Mesendoderm (in vitro differentiated cells): ENCODE measurements around the gene KLHL4.
"Not testable (repeated sequence)": the region's sequence is repeated elsewhere in the genome, so short reads cannot be mapped to it uniquely, and the experiment has no call there.

Experiments
- DNase-seq: peaks from one replicate; pipeline ENCODE4 v3.0.0; 2013
- H2AK5ac ChIP-seq: 2 replicates; pipeline ENCODE4 v1.6.1; 2013; ENCODE audit warnings: low read length, inconsistent platforms
- H2BK120ac ChIP-seq: 2 replicates; pipeline ENCODE4 v1.6.1; 2013; ENCODE audit warnings: low read depth, mild to moderate bottlenecking, low read length, moderate library complexity, mixed read lengths
- H2BK15ac ChIP-seq: replicated peaks from 2 replicates; pipeline ENCODE4 v1.6.1; 2013; ENCODE audit warnings: low read depth, mild to moderate bottlenecking, moderate library complexity
- H2BK5ac ChIP-seq: 2 replicates; pipeline ENCODE4 v1.6.1; 2013; ENCODE audit warnings: low read length, inconsistent platforms
- H3K18ac ChIP-seq: 2 replicates; pipeline ENCODE4 v1.6.1; 2013; ENCODE audit warnings: mild to moderate bottlenecking, low read length, mixed read lengths
- H3K23ac ChIP-seq: one replicate; pipeline ENCODE4 v1.6.1; 2013; ENCODE audit warnings: low read length
- H3K27ac ChIP-seq: 2 replicates; pipeline ENCODE4 v1.5.1; 2013; ENCODE audit warnings: low read depth, mild to moderate bottlenecking, inconsistent platforms, low read length, moderate library complexity
- H3K27me3 ChIP-seq: 2 replicates; pipeline ENCODE4 v1.6.1; 2013; ENCODE audit warnings: low read length, control low read depth, mild to moderate bottlenecking, inconsistent platforms; ENCODE audit not compliant: insufficient read depth, poor library complexity
- H3K36me3 ChIP-seq: 2 replicates; pipeline ENCODE4 v1.6.1; 2013; ENCODE audit warnings: low read length, inconsistent platforms; ENCODE audit not compliant: control insufficient read depth, insufficient read depth
- H3K4ac ChIP-seq: one replicate; pipeline ENCODE4 v1.6.1; 2013; ENCODE audit warnings: low read depth, mild to moderate bottlenecking, low read length, moderate library complexity
- H3K4me1 ChIP-seq: 2 replicates; pipeline ENCODE4 v1.6.1; 2013; ENCODE audit warnings: low read depth, low read length, inconsistent platforms; ENCODE audit not compliant: control insufficient read depth
- H3K4me2 ChIP-seq: 2 replicates; pipeline ENCODE4 v1.6.1; 2013; ENCODE audit warnings: low read length
- H3K4me3 ChIP-seq: 2 replicates; pipeline ENCODE4 v1.5.1; 2013; ENCODE audit warnings: mild to moderate bottlenecking, low read length
- H3K56ac ChIP-seq: one replicate; pipeline ENCODE4 v1.6.1; 2013; ENCODE audit warnings: low read length
- H3K79me1 ChIP-seq: 2 replicates; pipeline ENCODE4 v1.6.1; 2013; ENCODE audit warnings: low read length, inconsistent platforms
- H3K79me2 ChIP-seq: 2 replicates; pipeline ENCODE4 v1.6.1; 2013; ENCODE audit warnings: mild to moderate bottlenecking, low read length; ENCODE audit not compliant: control insufficient read depth, insufficient read depth
- H3K9ac ChIP-seq: 2 replicates; pipeline ENCODE4 v1.6.1; 2013; ENCODE audit warnings: low read length, inconsistent platforms
- H4K5ac ChIP-seq: one replicate; pipeline ENCODE4 v1.6.1; 2013; ENCODE audit warnings: low read length
- H4K8ac ChIP-seq: one replicate; pipeline ENCODE4 v1.6.1; 2013; ENCODE audit warnings: low read depth, mild to moderate bottlenecking, control low read depth, low read length, moderate library complexity
- WGBS: extraction: QIAGEN DNeasy Blood & Tissue Kit; methylation state at CpG from one replicate; pipeline ENCODE4 v1.1.7; 2013; ENCODE audit warnings: low lambda C conversion rate, missing lambda C conversion rate; ENCODE audit not compliant: insufficient coverage; ENCODE audit errors: extremely low coverage; 5-methylcytosine and 5-hydroxymethylcytosine counted together

The KLHL4 gene

GRCh38 chrX:87663421-87663820, 145.8 kb downstream of the KLHL4 start:
- Histone ChIP-seq H4K8ac (no peak overlapping the region), H3K27ac (no peak overlapping the region), H3K23ac (no peak overlapping the region), H3K27me3 (no peaks in the 10 kb centered on the region), H4K5ac (no peak overlapping the region), H3K4ac (no peak overlapping the region), H3K79me2 (no peaks in the 10 kb centered on the region), H3K9ac (no peak overlapping the region), H3K18ac (no peak overlapping the region), H3K79me1 (no peaks in the 10 kb centered on the region), H3K4me2 (no peak overlapping the region), H2BK120ac (no peak overlapping the region), H3K56ac (no peak overlapping the region), H3K4me1 (no peaks in the 10 kb centered on the region), H3K36me3 (no peaks in the 10 kb centered on the region), H2BK5ac (no peak overlapping the region), H3K4me3 (no peak overlapping the region), H2AK5ac (no peak overlapping the region), H2BK15ac (no peak overlapping the region)
- DNase-seq: no peak

- H3K4ac ChIP-seq: no peak overlapping the region
- no peak for DNase-seq
- no peaks in the 10 kb centered on the region for H3K4me1 ChIP-seq
- no peaks in the 10 kb centered on the region for H3K79me2 ChIP-seq
- no peak overlapping the region for H3K23ac ChIP-seq
- no peak overlapping the region for H2AK5ac ChIP-seq
- H3K27me3 ChIP-seq: no peaks in the 10 kb centered on the region
- no peaks in the 10 kb centered on the region for H3K36me3 ChIP-seq
- no peak overlapping the region for H2BK120ac ChIP-seq
- H3K79me1 ChIP-seq: no peaks in the 10 kb centered on the region
- no peak overlapping the region for H4K5ac ChIP-seq
- no peak overlapping the region for H3K56ac ChIP-seq
- no peak overlapping the region for H3K4me2 ChIP-seq
- WGBS: no CpG with 5 or more reads among the region's 2 CpGs
- no peak overlapping the region for H3K27ac ChIP-seq
- H2BK15ac ChIP-seq: no peak overlapping the region
- no peak overlapping the region for H3K9ac ChIP-seq
- no peak overlapping the region for H3K18ac ChIP-seq
- H2BK5ac ChIP-seq: no peak overlapping the region
- H4K8ac ChIP-seq: no peak overlapping the region
- H3K4me3 ChIP-seq: no peak overlapping the region
These were observed 146.8 kb downstream of the KLHL4 start for GRCh38 chrX:87664381-87664780.

GRCh38 chrX:87679849-87680248, 162.2 kb downstream of the KLHL4 start:
- no peaks in the 10 kb centered on the region for H3K27me3 ChIP-seq
- WGBS: no CpG with 5 or more reads among the region's 1 CpG
- H2AK5ac ChIP-seq: no peak overlapping the region
- DNase-seq: peak; percentile 31
- H3K27ac ChIP-seq: no peak overlapping the region
- H3K4ac ChIP-seq: no peak overlapping the region
- H3K23ac ChIP-seq: no peak overlapping the region
- no peak overlapping the region for H2BK120ac ChIP-seq
- no peak overlapping the region for H2BK5ac ChIP-seq
- no peak overlapping the region for H3K18ac ChIP-seq
- no peak overlapping the region for H3K56ac ChIP-seq
- no peak overlapping the region for H4K8ac ChIP-seq
- no peaks in the 10 kb centered on the region for H3K4me1 ChIP-seq
- H3K36me3 ChIP-seq: no peaks in the 10 kb centered on the region
- no peak overlapping the region for H3K9ac ChIP-seq
- no peak overlapping the region for H3K4me3 ChIP-seq
- H2BK15ac ChIP-seq: no peak overlapping the region
- no peaks in the 10 kb centered on the region for H3K79me1 ChIP-seq
- H3K4me2 ChIP-seq: no peak overlapping the region
- no peak overlapping the region for H4K5ac ChIP-seq
- H3K79me2 ChIP-seq: no peaks in the 10 kb centered on the region

- no peak overlapping the region for H3K4me3 ChIP-seq
- H3K9ac ChIP-seq: no peak overlapping the region
- H3K79me1 ChIP-seq: no peaks in the 10 kb centered on the region
- H3K27me3 ChIP-seq: no peaks in the 10 kb centered on the region
- no peak overlapping the region for H2BK120ac ChIP-seq
- H4K5ac ChIP-seq: no peak overlapping the region
- DNase-seq: no peak
- no peak overlapping the region for H3K18ac ChIP-seq
- no peak overlapping the region for H3K23ac ChIP-seq
- no peak overlapping the region for H3K4ac ChIP-seq
- no peak overlapping the region for H3K4me2 ChIP-seq
- no peak overlapping the region for H2BK5ac ChIP-seq
- H3K27ac ChIP-seq: no peak overlapping the region
- H3K4me1 ChIP-seq: no peaks in the 10 kb centered on the region
- no peaks in the 10 kb centered on the region for H3K36me3 ChIP-seq
- no peak overlapping the region for H2BK15ac ChIP-seq
- no peak overlapping the region for H2AK5ac ChIP-seq
- no CpG with 5 or more reads among the region's 1 CpG for WGBS
- H4K8ac ChIP-seq: no peak overlapping the region
- peak overlapping the region; percentile 34 for H3K56ac ChIP-seq
- no peaks in the 10 kb centered on the region for H3K79me2 ChIP-seq
These were observed 170.1 kb downstream of the KLHL4 start for GRCh38 chrX:87687703-87688102.

GRCh38 chrX:87688113-87688748, 170.6 kb downstream of the KLHL4 start:
- not testable (repeated sequence) for H3K4me3 ChIP-seq, H3K4me2 ChIP-seq, H3K27me3 ChIP-seq, H3K27ac ChIP-seq, H2AK5ac ChIP-seq, H3K36me3 ChIP-seq, H3K4me1 ChIP-seq, H2BK5ac ChIP-seq, H3K79me2 ChIP-seq, H3K79me1 ChIP-seq, H3K56ac ChIP-seq, H3K23ac ChIP-seq, H4K8ac ChIP-seq, H3K18ac ChIP-seq, H2BK120ac ChIP-seq, H3K9ac ChIP-seq, H3K4ac ChIP-seq, H4K5ac ChIP-seq, H2BK15ac ChIP-seq
- no CpG with 5 or more reads among the region's 5 CpGs for WGBS
- DNase-seq: peak; percentile 71

GRCh38 chrX:87689218-87689617, 171.6 kb downstream of the KLHL4 start:
- H3K4ac ChIP-seq, H3K18ac ChIP-seq, H3K56ac ChIP-seq, H4K5ac ChIP-seq, H2BK15ac ChIP-seq, H2AK5ac ChIP-seq, H3K27ac ChIP-seq, H3K4me3 ChIP-seq, H2BK120ac ChIP-seq, H3K9ac ChIP-seq, H3K23ac ChIP-seq, H3K36me3 ChIP-seq, H2BK5ac ChIP-seq, DNase-seq, H3K27me3 ChIP-seq, H3K4me1 ChIP-seq, H3K79me1 ChIP-seq, H3K4me2 ChIP-seq, H3K79me2 ChIP-seq: not testable (repeated sequence)
- WGBS: no CpG with 5 or more reads among the region's 7 CpGs
- H4K8ac ChIP-seq: peak overlapping the region; percentile 28
